Measurements from ENCODE around the gene DUSP10. TPM values are rescaled to one million over a fixed set of nuclear protein-coding genes. Genes with fewer than 3 reads are reported as not detected.

DUSP10 gene
- total RNA-seq, 1 donor from 2014 or later, result 5.0 TPM

DNA sequence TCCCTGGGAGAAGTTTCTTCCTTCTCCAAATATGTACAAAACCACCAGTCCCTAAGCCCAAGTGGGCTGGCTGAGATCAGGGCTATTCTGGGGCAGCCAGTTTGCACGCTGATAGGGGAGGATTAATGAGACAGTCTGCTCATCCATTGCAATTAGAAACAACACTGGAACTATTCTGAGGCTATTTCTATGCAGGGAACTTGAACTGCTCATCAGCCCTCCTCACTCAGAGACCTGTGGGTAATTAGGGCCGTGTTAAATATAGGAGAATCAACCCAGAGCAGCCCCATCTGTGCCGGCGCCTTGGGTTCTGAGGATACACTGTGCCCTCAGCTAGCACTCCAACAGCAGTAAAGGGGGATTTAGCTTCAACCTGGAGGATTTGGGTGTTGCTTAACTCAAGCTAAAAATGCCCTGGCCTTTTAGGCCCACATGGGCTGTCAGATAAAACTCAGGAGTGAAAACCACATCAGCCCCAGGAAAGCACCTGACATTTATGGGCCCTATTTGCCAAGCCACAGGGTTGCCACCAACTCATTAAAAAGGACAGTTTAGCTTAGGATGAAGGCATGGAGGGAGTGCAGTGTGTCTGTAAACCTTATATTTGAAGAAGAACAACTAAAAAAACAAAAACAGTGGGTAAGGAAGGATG, 53.9 kb downstream of the DUSP10 start:
- TF ChIP-seq, protein P1, sequence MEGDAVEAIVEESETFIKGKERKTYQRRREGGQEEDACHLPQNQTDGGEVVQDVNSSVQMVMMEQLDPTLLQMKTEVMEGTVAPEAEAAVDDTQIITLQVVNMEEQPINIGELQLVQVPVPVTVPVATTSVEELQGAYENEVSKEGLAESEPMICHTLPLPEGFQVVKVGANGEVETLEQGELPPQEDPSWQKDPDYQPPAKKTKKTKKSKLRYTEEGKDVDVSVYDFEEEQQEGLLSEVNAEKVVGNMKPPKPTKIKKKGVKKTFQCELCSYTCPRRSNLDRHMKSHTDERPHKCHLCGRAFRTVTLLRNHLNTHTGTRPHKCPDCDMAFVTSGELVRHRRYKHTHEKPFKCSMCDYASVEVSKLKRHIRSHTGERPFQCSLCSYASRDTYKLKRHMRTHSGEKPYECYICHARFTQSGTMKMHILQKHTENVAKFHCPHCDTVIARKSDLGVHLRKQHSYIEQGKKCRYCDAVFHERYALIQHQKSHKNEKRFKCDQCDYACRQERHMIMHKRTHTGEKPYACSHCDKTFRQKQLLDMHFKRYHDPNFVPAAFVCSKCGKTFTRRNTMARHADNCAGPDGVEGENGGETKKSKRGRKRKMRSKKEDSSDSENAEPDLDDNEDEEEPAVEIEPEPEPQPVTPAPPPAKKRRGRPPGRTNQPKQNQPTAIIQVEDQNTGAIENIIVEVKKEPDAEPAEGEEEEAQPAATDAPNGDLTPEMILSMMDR (IDR thresholded peaks at IDR 0.05; ENCODE audit: unreplicated experiment), result no peak
- Mint-ChIP-seq H3K36me3 (ENCODE audit: low read depth, unreplicated experiment) (no peaks in the 10 kb centered on the region), H3K4me3 (ENCODE audit: unreplicated experiment) (no peak overlapping the region), H3K27me3 (ENCODE audit: unreplicated experiment) (no peaks in the 10 kb centered on the region), H3K4me1 (ENCODE audit: unreplicated experiment) (no peaks in the 10 kb centered on the region), H3K27ac (ENCODE audit: unreplicated experiment) (no peak overlapping the region), H3K9me3 (ENCODE audit: unreplicated experiment) (no peaks in the 10 kb centered on the region)
- no peak for DNase-seq (ENCODE audit: low spot score)

DNA sequence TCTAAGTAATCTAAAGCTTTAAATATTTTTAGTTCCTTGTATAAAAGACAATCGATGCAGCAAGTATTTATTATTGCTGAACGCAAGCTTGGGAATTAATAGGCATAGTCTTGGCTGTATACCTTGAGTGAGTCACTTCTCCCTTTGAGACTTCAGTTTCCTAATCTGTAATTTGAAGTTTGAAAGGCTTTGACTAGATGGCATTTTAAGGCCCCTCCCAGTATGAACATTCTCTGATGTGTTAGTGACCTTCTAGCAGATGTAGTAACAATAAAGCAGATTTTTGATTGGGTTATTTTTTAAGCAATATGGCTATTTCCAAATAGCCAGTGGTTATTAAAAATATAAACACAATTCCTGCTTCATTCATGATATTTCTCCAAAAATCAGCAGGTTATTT, 58.2 kb downstream of the DUSP10 start:
- H3K27ac Mint-ChIP-seq (ENCODE audit: unreplicated experiment), result no peak overlapping the region
- H3K4me1 Mint-ChIP-seq (ENCODE audit: unreplicated experiment), result no peaks in the 10 kb centered on the region
- no peaks in the 10 kb centered on the region for H3K9me3 Mint-ChIP-seq (ENCODE audit: unreplicated experiment)
- H3K4me3 Mint-ChIP-seq (ENCODE audit: unreplicated experiment), result no peak overlapping the region
- H3K36me3 Mint-ChIP-seq (ENCODE audit: low read depth, unreplicated experiment), result no peaks in the 10 kb centered on the region
- no peak for DNase-seq (ENCODE audit: low spot score)
- no peaks in the 10 kb centered on the region for H3K27me3 Mint-ChIP-seq (ENCODE audit: unreplicated experiment)
- TF ChIP-seq, protein P1 (IDR thresholded peaks at IDR 0.05; ENCODE audit: unreplicated experiment), result no peak

DNA sequence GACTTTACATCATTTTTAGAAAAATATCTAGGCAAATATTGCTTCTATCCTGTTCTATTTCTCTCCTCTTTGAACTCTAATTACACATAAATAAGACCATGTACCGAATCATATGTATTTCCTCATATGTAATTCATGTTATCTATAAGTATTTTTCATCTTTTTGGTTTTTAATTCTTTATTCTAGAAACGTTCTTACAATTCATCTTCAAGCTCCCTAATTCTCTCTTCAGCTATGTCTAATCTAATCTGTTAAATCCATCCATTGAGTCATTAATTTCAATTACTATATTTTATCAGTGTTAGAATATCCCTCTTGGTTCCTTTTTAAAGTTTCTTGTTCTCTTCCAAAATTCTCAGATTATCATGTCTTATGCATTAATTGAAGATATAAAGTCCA, 61.8 kb downstream of the DUSP10 start:
- Mint-ChIP-seq H3K27me3 (ENCODE audit: unreplicated experiment) (no peaks in the 10 kb centered on the region), H3K27ac (ENCODE audit: unreplicated experiment) (no peak overlapping the region), H3K4me1 (ENCODE audit: unreplicated experiment) (no peaks in the 10 kb centered on the region), H3K9me3 (ENCODE audit: unreplicated experiment) (no peaks in the 10 kb centered on the region), H3K4me3 (ENCODE audit: unreplicated experiment) (no peak overlapping the region), H3K36me3 (ENCODE audit: low read depth, unreplicated experiment) (no peaks in the 10 kb centered on the region)
- TF ChIP-seq, protein P1 (IDR thresholded peaks at IDR 0.05; ENCODE audit: unreplicated experiment), result no peak
- DNase-seq (ENCODE audit: low spot score), result no peak

DNA sequence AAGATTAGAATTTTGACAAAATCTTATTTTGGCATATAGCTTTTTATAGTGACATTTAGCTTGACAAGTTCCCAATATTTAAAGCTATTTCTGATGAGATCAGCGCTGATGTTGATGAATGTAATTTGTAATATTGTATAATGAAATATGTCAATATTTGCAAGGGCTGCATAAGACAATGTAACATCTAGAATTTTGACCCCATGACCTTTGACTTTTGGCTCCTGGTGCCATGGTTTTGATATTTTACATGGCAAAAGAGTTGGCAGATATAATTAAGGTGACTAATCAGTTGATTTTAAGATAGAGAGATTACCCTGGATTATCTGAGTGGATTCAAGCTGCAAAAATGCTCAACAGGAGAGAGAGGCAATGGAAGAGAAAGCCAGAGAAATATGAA, 63.9 kb downstream of the DUSP10 start:
- H3K36me3 Mint-ChIP-seq (ENCODE audit: low read depth, unreplicated experiment), result no peaks in the 10 kb centered on the region
- no peaks in the 10 kb centered on the region for H3K4me1 Mint-ChIP-seq (ENCODE audit: unreplicated experiment)
- H3K9me3 Mint-ChIP-seq (ENCODE audit: unreplicated experiment), result no peaks in the 10 kb centered on the region
- H3K27me3 Mint-ChIP-seq (ENCODE audit: unreplicated experiment), result no peaks in the 10 kb centered on the region
- TF ChIP-seq, protein P1 (IDR thresholded peaks at IDR 0.05; ENCODE audit: unreplicated experiment), result no peak
- no peak overlapping the region for H3K4me3 Mint-ChIP-seq (ENCODE audit: unreplicated experiment)
- DNase-seq (ENCODE audit: low spot score), result no peak
- H3K27ac Mint-ChIP-seq (ENCODE audit: unreplicated experiment), result no peak overlapping the region

DNA sequence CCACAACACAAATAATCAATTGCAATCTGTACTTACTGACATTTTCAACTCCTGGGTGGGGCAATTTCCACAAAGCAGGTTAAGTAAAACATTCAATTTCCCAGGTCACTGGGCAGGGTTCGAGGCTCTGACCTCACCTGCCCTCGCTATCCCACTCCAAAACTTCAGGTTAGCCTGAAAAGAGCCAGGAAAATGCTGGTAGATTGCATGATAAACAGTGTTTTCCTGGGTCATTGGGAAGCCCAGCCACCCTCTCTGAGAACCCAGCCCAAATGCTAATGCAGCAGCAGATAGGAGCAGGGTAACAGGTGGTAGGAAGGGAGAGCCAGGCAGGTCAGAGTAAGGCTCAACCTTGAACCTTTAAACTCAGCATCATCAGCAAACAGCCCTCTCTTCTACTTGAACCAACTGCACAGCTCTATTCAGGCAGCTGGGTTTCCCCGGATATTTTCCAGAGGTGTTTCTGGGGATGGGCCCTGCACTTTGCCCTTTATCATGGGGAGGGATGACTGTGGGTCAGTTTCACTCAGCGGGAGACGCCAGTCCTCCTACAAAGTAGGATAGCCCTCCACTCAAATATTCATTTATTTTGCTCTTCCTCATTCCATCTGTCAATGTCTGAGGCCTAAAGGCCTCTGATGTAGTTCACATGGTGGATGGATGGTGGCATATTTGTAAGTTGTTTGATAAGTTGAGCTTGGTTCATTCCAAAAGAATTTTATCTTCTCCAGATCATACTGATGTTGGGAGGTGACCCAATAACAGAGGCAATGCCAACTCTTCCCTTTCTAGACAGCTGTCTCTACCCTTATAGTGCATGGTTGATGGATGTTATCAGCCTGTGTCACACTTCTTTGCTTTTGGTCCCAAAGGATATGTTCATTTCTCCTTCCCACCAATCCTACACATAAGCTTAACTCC, 65.7 kb downstream of the DUSP10 start:
- H3K4me3 Mint-ChIP-seq (ENCODE audit: unreplicated experiment), result no peak overlapping the region
- no peaks in the 10 kb centered on the region for H3K4me1 Mint-ChIP-seq (ENCODE audit: unreplicated experiment)
- TF ChIP-seq, protein P1 (IDR thresholded peaks at IDR 0.05; ENCODE audit: unreplicated experiment), result no peak
- no peaks in the 10 kb centered on the region for H3K27me3 Mint-ChIP-seq (ENCODE audit: unreplicated experiment)
- no peaks in the 10 kb centered on the region for H3K9me3 Mint-ChIP-seq (ENCODE audit: unreplicated experiment)
- DNase-seq (ENCODE audit: low spot score), result no peak
- no peak overlapping the region for H3K27ac Mint-ChIP-seq (ENCODE audit: unreplicated experiment)
- H3K36me3 Mint-ChIP-seq (ENCODE audit: low read depth, unreplicated experiment), result no peaks in the 10 kb centered on the region

Measured in endothelial cell (in vitro differentiated cells).